CD4-positive, alpha-beta T cell treated with Interleukin-2 at 100 ng/mL for 4 hours (primary cell): Measurements from ENCODE around the gene KRT17.
A peak's percentile ranks its signal among the peaks of the same experiment; 100 is the strongest.

Source experiments
- DNase-seq: peaks from one replicate; pipeline ENCODE4 v3.0.0-alpha.2; 2020; ENCODE audit warnings: low spot score

Gene KRT17

DNA sequence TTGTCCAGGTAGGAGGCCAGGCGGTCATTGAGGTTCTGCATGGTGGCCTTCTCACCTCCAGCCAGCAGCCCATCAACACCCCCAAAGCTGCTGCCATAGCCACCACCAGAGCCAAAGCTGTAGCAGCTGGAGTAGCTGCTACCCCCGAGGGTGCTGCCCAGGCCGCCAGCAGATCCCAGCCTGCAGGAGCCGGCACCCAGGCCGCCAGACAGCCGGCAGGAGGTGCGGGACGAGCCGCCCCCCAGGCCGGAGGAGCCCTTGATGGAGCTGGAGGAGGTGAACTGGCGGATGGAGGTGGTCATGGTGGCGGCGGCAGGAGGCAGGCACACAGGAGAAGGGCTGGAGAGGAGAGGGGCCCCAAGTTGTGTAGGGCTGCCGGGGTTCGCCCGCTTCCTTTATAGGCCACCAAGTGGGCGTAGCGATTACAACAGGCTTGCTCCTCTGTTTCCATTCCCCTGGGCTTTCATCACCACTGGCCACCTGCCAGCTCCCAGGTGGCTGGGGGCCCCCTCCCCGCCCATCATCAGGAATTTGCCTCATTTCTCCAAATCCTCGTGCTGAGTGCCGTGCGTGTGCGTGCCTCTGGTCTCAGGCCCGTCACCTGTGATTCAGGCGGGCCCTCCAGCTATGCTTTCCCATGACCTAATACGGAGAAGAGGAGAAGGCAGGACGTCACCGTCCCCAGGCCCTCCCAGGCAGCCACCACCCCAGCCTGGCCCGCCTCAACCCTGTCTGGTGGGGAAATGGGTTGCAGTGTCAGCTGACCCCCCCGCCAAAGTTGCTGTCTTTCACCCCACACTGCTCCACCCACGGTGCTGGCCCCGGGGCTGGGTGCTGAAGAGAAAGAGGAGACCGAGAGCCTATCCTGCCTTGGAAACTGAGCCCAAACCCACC lies at the start of gene KRT17:
Gene KRT17 (minus strand): TSS at position 368 of the 894 bp plus-strand sequence. CDS start 66 bp downstream, at position 302.
- no peak for DNase-seq

DNA sequence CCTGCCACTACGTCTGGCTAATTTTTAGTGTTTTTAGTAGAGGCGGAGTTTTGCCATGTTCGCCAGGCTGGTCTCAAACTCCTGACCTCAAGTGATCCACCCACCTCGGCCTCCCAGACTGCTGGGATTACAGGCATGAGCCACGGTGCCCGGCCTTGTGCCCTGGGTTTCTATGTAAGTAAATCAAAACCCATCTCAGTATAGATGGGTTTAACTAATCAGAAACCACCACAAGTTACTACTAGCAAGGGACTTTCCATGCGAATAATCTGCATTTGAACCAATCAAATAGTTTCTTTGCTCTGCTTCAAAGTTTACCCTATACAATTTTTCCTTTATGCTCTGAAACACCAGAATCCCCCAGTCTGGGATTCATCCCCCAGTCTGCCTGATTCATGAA lies 47.8 kb upstream of the KRT17 start:
- DNase-seq, result no peak

DNA sequence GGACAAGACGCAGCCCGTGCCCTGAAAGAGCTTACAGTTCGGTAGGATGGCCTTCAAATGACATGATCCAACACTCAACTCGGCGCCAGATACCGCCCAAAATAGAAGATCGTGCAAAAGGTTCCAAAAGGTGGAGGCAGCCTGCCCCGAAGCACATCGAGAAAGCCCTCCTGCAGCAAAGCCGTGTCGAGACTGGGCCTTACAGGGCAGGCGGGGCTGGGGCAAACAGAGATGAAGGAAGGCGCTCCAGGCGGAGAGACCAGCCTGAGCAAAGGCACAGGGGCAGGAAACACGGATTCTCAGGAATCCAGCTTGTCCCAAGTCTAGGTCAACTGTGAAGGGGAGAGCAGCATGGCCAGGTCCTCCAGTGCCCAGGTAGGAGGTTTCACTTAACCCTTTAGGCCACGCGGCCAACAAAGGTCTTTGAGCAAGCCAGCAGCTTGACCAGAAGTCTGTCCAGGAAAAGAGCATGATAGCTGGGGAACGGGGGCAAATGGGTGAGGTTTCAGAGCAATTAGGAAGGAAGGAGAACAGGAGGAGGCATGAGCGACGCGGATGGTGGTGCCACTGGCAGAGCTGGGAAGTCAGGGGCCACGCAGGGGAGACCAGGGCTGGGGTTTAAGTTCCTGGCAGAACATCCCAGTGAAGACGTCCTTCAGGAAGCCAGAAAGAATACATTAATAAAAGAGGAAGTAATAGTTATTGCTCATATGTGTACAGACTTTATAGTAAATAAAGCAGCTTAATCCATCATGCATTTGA lies 43.1 kb upstream of the KRT17 start:
- DNase-seq, result no peak

DNA sequence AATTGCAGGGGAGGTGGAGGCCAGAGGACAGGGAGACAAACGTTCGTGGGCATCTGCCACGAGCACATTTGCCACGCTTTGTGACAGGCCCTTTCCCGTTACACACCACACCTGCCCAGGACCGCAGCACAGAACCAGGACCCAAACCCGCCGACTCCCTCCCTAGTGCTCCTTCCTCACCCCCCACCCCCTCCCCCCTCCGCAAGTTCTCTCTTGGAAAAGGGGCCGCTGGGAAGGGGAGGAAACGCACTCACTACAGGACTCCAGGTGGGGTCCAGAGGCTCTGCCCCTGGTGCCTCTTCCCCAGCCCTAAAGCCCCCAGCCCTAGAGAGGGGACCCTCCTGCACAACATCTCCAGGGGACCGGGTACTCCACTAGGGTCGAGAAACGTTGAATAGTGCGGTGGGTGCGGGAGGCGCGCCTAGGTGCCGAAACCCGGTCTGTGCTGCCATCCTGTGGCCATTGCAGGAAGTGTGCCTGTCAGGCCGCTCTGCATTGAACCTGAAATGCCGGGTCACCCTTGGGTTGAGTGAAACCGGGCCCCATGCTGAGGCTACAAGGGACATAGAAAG lies 42.4 kb upstream of the KRT17 start:
- DNase-seq, result peak; percentile 91

DNA sequence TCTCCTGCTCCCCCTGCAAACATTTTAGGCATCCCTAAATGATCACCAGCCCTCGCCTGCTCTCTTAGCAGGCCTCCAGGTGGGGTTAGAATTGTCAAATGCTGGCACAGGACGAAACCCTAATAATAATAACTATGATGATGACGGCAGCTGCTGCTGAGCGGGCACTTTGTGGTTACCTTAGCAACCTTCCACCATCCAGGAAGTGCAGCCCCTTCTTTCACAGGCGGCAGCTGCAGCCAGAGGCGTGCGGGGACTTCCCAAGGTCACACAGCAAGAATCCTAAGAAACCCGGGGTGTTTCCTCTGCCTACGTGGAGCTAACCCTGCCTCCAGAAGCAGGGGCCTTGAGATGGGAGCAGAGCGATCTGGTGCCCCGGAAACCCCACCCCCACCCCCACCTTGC lies 41.9 kb upstream of the KRT17 start:
- DNase-seq, result peak; percentile 88

DNA sequence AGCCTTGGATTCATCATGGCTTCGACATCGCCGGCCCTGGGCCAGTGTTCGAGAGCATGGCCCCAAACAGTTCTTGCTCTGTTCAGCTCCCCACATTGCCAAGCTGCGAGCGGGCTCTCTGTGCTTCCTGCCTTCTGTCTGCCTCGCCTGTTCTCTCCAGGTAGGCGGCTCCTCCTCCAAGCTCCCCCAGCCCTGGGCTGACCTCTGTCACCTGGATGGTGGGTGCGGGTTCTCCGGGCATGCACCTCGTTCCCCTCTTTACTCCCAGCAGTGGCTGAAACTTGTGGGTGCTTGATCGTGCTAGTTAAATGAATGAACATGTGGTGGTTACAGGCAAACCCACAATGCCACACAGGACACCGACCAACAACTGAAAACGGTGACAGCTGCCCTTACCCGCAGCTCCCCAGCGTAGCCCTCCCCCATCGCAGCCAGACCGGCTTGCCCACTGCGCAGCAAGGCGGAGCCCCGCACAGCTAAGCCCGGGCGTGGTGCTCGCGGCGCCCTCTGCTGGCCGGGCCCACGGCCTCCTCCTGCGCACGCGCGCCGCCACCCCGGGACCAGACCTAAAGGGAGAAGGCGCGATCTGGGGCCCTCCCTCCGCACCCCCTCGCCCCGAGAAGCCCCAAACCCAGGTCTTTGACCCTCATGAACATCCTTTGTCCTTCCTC lies 41.3 kb upstream of the KRT17 start:
- peak; percentile 91 for DNase-seq

DNA sequence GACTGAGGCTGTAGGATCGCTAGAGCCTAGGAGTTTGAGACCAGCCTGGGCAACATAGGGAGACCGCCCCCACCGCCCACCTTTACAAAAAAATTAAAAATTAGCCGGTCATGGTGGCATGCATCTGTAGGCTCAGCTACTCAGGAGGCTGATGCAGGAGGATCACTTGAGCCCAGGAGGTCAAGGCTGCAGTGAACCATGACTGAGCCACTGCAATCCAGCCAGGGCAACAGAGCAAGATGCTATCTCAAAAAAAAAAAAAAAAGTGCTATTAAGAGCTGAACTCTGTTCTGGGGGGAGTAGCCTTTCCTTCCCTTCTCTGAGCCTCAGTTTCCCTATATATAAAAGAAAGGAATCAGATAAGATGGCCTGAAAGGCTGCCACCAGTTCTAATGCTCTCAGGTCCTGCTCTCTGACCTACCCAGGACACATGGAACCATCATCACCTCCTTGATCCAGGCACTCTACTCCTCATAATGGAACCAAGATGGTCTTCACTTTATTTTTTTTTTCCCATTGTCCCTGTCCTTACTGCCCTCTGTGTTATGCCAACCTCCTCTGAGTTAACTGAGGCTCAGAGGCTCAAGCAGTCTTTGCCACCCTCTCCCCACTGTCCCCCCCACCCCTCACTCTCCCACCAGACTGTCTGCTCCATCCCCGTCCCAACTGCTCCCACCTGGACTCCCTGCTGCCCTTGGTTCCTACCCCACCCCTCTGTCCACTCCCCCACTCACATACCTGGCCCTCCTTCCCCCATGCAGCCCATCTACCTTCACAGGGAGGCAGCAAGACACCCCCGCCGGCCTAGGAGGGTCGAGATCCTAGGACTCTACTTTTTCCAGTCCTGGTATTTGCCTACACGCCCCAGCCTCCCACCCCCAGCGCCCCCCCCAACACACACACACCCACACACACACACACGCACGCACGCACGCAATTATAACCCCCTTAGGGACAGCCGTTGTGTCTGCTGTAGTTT lies 40.5 kb upstream of the KRT17 start:
- DNase-seq, result no peak

DNA sequence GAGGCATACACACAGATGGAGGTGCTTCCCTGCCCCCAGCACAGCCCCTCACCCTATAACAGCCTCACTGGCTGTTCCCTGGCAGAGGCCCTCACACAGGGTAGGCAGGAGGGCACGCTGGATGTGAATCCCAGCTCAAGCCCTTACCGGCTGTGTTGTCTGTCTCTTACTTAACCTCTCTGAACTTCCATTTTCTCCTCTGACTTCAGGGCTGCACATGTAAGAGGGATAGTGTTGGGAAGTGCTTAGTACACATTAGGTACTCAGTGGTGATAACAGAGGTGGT lies 39.7 kb upstream of the KRT17 start:
- DNase-seq, result no peak

DNA sequence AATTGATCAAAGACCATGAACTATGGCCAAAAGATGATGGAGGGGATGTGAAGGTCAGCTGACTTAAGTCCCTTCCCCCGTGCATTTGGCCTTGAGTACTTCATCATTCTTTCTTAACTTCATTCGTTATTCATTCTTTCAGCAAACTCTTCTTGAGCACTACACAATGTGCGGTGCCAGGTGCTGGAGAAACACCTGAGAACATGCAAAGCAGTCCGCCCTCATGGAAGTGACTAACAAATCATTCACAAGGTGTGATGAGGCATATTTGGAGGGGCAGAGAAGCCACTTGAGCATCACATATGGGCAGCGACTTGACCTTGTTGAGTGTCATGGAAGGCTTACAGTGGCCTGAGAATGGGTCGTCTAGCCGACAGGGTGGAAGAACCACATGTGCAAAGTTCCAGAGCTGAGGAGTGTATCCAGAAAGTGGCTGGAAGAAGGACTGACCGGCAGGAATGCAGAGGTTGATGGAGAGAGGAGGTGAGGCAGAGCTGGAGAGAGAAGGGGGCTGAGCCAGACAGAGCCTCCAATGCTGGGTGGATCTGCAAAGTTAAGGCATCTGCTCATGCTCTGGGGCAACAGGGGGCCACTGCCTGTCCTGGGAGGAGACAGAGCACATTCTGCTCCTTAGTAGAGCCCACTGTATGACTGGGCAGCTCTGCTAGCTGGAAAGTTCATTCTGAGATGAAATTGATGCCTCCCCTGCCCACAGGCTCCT lies 39.2 kb upstream of the KRT17 start:
- no peak for DNase-seq

DNA sequence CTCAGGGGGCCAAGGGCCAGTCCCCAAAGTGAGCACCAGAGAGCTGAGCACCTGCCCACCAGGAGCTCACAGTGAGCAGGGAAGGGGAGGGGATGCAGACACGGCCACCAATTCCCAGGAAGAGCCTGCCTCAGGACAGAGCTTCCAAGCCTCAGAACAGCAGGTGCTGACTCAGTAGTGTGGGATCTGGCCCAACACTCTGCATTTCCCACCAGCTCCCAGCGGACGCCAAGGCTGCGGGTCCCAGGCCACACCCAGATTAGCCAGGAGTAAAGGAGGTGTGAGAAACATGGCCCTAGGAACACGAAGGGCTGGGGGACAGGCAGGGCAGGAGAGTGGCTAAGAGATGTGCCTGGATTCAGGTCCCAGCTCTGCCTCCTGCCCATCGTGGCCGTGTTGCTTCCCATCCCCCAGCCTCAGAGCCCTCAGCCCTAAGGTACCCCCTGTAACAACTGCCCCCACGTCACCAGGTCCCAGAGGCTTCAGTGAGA lies 35.9 kb upstream of the KRT17 start:
- DNase-seq, result no peak

DNA sequence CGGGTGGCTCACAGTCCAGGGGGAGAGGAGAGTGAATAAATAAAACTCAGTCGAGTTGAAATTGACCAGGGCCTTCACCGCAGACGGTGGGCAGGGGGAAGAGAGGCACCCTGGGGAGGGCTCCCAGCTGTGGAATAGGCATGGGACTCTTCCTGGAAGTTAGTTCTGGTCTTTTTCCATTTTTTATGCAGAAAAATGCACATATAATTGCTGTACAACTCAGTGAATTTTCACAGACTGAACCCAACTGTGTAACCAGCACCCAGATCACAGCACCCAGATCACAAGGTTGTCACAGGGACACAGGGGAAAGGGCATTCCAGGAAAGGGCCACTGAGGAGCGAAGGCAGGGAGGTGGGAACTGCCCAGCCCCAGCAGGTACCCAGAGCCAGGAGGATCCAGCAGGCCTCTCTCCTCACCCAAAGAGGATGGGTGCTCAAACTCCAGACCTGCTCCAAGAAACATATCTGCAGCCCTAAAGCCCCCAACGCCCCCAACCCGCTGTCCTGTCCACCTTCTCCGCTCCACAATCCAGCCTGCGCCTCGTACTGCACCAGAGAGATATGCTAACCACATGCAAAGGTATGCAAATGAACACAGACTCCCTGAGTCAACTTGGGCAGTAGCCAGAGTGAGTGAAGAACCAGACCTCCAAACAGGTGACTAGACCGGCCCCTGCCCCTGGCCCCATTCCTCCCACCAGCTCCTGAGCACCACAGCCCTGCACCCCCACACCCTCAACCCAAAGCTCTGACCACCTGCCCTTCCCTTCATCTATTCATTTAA lies 35.2 kb upstream of the KRT17 start:
- no peak for DNase-seq

DNA sequence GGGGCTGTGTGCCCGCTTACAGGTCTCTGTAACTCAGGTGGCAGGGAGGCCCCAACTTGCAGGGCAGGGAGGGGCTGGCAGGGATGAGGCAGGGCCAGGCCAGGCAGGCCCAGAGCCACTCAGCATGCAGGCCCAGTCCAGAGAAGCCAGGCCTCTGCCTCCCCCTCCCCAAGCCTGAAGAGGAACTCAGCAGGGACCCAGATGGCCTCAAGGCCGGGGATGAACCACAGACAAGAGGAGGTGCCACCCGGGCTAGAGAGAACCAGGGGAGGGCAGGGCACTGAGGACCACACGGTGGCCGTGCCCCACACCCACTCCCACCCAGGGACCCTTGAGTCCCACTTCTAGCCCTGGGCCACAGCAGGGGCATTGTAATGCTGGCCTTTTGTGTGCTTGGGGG lies 34.5 kb upstream of the KRT17 start:
- no peak for DNase-seq

DNA sequence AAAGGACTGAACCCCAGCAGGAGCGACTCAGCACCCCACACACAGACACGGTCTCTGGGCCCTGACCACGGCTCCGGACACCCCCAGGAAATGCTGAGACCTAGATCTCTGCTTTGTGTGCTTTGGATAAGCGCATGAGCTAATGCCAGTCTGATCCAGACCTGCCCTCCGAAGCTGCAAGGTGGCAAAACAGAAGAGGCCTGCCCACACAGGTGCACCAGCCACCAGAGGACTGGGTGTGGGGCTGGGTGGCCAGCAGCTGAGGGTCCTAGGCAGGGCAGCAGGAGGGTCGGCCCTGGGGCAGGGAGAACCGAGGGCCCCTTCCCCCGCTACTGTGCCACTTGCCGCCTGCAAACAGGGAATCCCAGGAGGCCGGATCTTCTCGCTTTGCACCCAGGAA lies 33.6 kb upstream of the KRT17 start:
- DNase-seq, result no peak

DNA sequence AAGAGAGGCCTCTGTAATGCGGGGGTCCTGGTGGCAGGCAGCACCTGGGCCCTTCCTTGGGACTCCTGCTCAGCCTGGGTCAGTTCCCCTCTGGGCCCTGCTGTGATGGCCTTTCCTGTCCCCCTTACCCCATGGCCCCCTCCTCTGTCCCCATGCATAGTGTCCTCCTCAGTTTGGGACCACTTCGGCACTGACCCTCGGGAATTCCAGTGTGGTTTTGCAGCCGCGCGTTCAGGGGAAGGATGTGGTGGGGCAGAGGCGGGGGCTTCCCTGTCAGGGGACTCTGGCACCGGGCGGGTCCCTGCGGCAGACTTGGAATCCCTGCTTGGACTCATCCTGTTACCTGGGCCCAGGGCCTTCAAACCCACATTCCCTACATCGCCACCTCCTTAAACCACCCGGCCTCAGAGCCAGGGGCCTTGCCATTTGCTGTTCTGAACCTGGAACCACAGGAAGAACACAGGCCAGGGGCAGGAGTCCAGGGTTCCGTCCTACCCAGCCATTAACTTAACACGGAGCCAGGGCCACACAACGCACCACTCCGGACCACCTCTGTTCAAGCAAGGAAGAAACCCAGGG lies 32.9 kb upstream of the KRT17 start:
- no peak for DNase-seq

DNA sequence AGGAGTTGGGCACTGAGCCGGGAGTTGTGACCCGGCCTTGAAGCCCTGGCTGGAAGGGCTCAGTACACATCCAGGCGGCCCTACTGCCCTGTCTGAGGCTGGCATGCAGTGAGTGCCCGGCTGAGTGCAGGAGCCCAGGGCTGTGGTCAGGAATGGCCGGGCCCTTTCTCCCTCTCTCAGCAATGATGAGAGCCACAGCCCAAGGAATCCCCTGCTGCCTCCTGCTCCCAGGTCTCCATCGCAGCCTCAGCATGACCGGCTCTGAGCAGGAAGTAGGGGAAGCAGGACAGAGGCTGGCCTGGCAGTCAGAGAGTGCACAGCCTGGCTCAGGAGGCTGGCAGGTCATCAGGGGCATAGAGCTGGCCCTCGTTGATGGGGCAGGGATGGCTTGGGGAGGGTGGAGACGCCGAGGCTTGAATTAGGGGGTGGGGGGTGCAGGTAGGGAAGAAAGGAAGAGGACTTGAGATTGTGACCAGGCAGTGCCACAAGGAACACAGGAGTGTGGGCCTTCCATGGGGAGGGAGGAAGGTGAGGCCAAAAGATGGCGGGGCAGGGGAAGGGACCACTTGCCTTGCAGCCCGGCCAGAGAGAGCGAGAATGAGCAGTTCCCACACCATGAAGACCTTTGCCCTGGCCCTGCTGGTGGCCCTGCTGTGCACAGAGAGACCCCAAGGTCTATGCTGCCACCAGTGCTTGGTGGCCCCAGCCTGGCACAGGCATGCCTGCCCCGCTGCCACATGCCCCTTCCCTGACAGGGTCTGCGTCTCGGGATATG lies 32.1 kb upstream of the KRT17 start:
- no peak for DNase-seq

DNA sequence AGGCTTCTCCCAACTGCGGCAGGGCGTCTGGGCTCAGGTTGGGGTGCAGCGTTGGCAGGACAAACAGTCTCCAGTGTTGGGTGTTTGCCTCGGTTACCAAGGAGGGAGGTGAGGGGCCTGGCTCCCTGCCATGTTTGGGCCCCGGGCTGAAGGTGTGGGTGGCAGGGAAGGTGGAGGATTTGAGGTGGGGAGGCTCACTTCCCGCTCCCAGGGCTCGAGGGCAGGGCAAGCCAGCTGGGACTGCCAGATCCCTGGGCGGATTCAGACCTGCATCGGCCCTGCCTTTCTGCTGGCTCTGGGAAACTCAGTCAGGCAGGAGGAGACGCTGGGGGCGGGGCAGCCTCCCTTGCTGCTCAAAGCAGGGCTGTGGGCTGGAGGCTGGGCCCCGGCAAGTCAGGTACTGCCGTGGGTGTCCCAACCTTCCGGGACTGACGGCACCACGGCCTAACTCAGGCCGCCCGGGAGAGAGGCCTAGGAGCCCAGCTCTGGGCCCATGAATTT lies 31.3 kb upstream of the KRT17 start:
- no peak for DNase-seq

DNA sequence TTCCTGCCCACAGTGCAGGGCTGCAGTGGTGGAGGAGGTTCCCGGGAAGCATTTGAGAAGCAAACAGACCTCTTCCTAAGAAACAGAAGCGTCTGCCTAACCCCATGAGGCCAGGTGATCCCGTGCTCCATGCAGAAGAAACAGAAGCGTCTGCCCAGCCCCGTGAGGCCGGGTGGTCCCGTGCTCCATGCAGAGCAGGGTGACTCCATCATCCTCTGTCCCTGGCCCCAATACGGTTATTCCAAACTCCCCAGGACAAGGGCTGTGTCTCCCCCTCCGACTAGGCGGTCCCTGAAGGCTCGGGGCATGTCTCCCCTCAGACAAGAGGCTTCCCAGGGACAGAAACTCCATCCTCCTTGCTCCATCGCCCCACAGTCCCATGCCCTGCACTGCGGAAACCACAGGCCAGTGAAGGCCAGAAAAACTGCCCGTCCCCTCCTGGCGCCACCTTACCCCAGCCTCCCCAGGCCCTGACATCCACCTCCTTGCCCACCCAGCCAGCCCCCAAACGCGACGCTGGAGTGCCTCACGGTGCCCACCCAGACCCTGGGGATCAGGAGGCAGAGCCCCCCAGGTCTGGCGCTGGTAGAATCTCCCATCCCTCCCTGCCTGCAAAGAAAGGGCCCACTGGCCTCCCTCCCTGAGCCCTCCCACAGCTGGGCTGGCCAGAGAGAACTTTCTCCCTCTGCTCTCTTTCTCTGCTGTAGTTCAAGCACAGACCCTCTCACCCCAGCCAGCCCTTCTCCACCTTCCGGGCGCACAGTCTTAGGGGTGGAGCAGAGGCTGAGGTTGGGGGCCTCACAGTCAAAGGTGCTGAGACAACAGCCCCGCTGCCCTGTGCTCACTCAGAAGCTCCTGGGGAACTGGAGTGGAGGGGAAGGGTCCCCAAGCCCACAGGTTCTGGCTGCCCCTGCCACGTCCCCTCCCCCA lies 30.6 kb upstream of the KRT17 start:
- DNase-seq, result no peak
